Muscle layer of colon (tissue), 2 donors: ENCODE results near the gene ANXA1.
"Not testable (repeated sequence)": the region's sequence is repeated elsewhere in the genome, so short reads cannot be mapped to it uniquely, and the experiment has no call there.

Source experiments
- H3K27ac ChIP-seq: one replicate; pipeline ENCODE4 v1.7.0; 2013; ENCODE audit warnings: low read depth, mild to moderate bottlenecking, low read length, moderate library complexity
- H3K27me3 ChIP-seq, 2 donors: one replicate each; pipeline ENCODE4 v1.7.0; 2013; ENCODE audit warnings: low read length in 2 of 2, mild to moderate bottlenecking in 2 of 2; ENCODE audit not compliant: insufficient read depth in 2 of 2, control insufficient read depth in 1 of 2
- H3K36me3 ChIP-seq: one replicate; pipeline ENCODE4 v1.7.0; 2013; ENCODE audit warnings: mild to moderate bottlenecking, low read length; ENCODE audit not compliant: insufficient read depth
- H3K4me1 ChIP-seq: one replicate; pipeline ENCODE4 v1.7.0; 2013; ENCODE audit warnings: mild to moderate bottlenecking, low read length; ENCODE audit not compliant: insufficient read depth
- H3K4me3 ChIP-seq, 2 donors: one replicate each; pipeline ENCODE4 v1.7.0; 2013; ENCODE audit warnings: low read length in 2 of 2, low read depth in 1 of 2, mild to moderate bottlenecking in 1 of 2, moderate library complexity in 1 of 2
- H3K9ac ChIP-seq: one replicate; pipeline ENCODE4 v1.7.0; 2013; ENCODE audit warnings: low read length
- H3K9me3 ChIP-seq: one replicate; pipeline ENCODE4 v1.7.0; 2013; ENCODE audit warnings: mild to moderate bottlenecking, low read length
- donor health status: abdominal sarcoma.
- donor health status: Adenocarcinoma of cecum.

ANXA1 gene

DNA sequence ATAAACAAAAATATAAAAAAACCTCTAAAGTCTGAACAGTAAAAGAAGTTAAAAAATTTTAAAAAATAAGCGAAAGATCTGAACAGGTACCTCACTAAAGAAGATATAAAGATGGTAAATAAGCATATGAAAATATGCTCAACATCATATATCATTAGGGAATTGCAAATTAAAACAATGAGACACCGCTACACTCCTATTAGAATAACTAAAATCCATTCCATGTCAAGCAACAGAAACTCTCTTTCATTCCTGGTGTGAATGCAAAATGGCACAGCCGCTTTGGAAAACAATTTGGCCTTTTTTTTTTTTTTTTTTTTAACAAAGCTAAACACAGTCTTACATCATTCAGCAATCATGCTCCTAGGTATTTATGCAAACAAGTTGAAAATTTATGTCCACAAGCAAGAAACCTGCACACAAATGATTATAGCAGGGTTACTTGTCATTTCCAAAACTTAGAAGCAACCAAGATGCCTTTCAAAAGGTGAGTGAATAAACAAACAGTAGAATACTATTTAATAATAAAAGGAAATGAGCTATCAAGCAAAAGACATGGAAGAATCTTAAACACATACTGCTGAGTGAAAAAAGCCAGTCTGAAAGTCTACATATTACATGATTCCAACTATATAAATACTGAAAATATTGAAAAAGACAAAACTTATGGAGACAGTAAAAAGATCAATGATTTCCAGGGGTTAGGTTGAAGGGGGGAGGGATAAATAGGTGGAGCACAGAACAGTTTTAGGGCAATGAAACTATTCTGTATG, 22.1 kb downstream of the ANXA1 start:
- Histone ChIP-seq H3K9ac (no peak overlapping the region), H3K4me1 (no peaks in the 10 kb centered on the region), H3K4me3 (no peak overlapping the region), H3K27me3 (no peaks in the 10 kb centered on the region), H3K9me3 (no peaks in the 10 kb centered on the region), H3K27ac (no peak overlapping the region), H3K36me3 (peaks cover under 1% of the 10 kb centered on the region)

GRCh38 chr9:73174330-73174980, 22.8 kb downstream of the ANXA1 start:
- Histone ChIP-seq H3K9ac (no peak overlapping the region), H3K27ac (no peak overlapping the region)

GRCh38 chr9:73176450-73176875, 24.8 kb downstream of the ANXA1 start:
- no peak overlapping the region for H3K4me3 ChIP-seq
- no peak overlapping the region for H3K27ac ChIP-seq
- H3K9me3 ChIP-seq = no peaks in the 10 kb centered on the region
- no peak overlapping the region for H3K9ac ChIP-seq
- no peaks in the 10 kb centered on the region for H3K27me3 ChIP-seq
- H3K4me1 ChIP-seq = peaks cover 5% of the 10 kb centered on the region
- no peaks in the 10 kb centered on the region for H3K36me3 ChIP-seq

More at GRCh38 chr9:73174330-73174980, 22.8 kb downstream of the ANXA1 start:
- H3K36me3 ChIP-seq = no peaks in the 10 kb centered on the region
- H3K27me3 ChIP-seq = no peaks in the 10 kb centered on the region
- H3K9me3 ChIP-seq = no peaks in the 10 kb centered on the region
- H3K4me3 ChIP-seq = no peak overlapping the region
- H3K4me1 ChIP-seq = no peaks in the 10 kb centered on the region

GRCh38 chr9:73178044-73178443, 26.4 kb downstream of the ANXA1 start:
- Histone ChIP-seq H3K4me3 (no peak overlapping the region), H3K27me3 (no peaks in the 10 kb centered on the region), H3K36me3 (no peaks in the 10 kb centered on the region), H3K4me1 (peaks cover 5% of the 10 kb centered on the region), H3K9me3 (no peaks in the 10 kb centered on the region), H3K27ac (no peak overlapping the region), H3K9ac (no peak overlapping the region)

DNA sequence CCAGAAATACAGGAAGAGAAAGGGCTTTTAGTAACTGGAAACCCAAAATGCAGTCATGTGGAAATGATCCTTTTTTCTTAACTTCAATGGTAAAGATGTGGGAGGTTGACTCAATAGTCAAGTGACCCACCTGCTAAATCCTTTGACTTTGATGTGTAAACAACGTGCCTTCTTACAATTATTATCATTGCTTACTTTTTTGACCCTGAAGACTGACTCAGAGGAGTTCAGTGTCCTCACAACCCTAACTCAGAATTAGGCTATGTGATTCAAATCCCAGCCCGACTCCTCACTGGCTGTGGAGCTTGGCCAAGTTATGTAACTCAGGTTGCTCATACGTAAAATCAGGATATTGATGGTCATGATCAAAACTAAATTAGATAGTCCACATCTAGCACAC, 27.9 kb downstream of the ANXA1 start:
- Histone ChIP-seq H3K4me1 (peaks cover 5% of the 10 kb centered on the region), H3K9me3 (no peaks in the 10 kb centered on the region), H3K4me3 (no peak overlapping the region), H3K27ac (no peak overlapping the region), H3K9ac (no peak overlapping the region), H3K27me3 (no peaks in the 10 kb centered on the region), H3K36me3 (no peaks in the 10 kb centered on the region)

DNA sequence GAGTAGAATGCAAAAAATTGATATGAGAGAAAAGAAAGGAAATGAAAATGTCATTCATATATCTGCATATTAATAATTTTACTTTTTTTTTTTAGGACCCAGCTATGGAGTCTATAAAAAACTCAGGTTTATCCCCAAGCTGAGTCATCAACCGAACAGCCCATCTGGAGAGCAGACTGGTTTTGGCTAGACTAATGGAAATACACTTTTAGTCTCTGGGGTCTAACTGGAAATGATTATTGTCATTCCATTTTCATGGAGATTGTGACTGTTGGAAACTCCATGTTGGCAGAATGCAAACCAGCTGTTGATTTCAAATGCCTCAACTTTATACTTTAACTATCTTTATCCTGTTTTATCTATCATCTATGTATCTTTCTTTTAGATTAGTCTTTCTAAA, 28.7 kb downstream of the ANXA1 start:
- Histone ChIP-seq H3K9me3 (no peaks in the 10 kb centered on the region), H3K27me3 (no peaks in the 10 kb centered on the region), H3K4me3 (no peak overlapping the region), H3K27ac (no peak overlapping the region), H3K4me1 (peaks cover 5% of the 10 kb centered on the region), H3K9ac (no peak overlapping the region), H3K36me3 (no peaks in the 10 kb centered on the region)

- Histone ChIP-seq H3K9me3 (no peaks in the 10 kb centered on the region), H3K4me3 (no peak overlapping the region), H3K36me3 (no peaks in the 10 kb centered on the region), H3K9ac (no peak overlapping the region), H3K27ac (no peak overlapping the region), H3K27me3 (no peaks in the 10 kb centered on the region), H3K4me1 (peaks cover 5% of the 10 kb centered on the region)
Measured at GRCh38 chr9:73182928-73183327, 31.3 kb downstream of the ANXA1 start.

GRCh38 chr9:73183428-73183827, 31.8 kb downstream of the ANXA1 start:
- Histone ChIP-seq H3K9me3 (no peaks in the 10 kb centered on the region), H3K9ac (no peak overlapping the region), H3K27ac (no peak overlapping the region), H3K4me3 (no peak overlapping the region), H3K27me3 (no peaks in the 10 kb centered on the region), H3K4me1 (peaks cover 5% of the 10 kb centered on the region), H3K36me3 (no peaks in the 10 kb centered on the region)

DNA sequence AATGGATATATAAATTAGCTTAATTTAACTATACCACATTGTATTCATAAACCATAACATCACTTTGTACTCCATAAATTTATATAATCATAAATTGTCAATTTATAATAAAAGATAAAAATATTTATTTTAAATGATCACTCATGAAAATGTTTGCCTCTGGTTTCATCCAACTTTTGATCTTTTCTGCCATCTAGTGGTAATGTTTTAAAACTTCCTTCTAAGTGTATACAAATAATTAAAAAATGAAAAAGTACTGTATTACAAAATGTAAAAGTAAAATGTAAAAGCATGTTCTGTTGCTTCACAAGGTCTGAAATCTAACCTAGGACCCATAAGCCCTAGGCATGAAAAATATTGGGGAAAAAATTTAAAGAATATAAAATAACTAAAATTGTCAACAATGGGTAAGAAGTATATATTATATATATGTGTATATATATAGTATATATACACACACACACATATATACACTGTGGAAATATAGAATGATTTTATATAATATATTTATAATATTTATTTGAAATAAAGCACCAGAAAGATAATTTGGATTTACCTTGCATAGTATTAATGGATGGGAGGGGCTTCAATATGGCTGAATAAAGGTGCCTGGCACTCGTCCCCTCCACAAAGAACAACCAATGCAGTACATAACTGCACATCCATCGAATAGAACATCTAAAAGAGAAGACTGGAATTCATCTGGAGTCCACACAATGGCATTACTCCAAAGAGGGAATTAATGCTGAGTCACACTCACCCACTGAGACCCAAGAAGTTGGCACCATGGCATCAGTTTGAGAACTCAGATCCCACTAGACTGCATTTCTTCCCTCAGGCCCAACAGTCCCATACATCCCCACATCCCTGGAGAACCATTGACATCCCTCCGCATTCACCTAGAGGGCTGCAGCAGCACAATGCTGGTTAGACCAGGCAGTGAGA, 32.5 kb downstream of the ANXA1 start:
- Histone ChIP-seq H3K27me3 (no peaks in the 10 kb centered on the region), H3K9me3 (no peaks in the 10 kb centered on the region), H3K4me1 (peaks cover 5% of the 10 kb centered on the region), H3K9ac (no peak overlapping the region), H3K36me3 (no peaks in the 10 kb centered on the region), H3K4me3 (no peak overlapping the region), H3K27ac (no peak overlapping the region)

DNA sequence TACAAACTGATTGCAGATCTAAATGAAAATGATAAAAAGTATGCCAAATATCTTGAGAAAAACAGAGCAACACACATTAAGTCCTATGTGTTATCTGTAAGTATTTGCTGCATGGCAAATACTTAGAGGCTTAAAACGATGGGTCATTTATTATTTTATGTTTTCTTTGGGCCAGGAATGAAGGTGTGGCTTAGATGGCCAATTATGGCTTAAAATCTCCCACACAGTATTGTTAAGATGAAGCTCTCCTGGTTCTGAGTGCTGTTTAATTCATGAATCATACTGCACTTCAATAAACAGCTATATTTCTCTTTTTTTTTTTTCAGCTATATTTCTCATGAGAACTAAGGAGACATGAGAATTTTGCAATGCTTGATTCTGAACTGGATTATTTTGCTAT, 39.4 kb downstream of the ANXA1 start:
- H3K4me3 ChIP-seq, H3K9me3 ChIP-seq, H3K27me3 ChIP-seq, H3K27ac ChIP-seq, H3K9ac ChIP-seq, H3K4me1 ChIP-seq, H3K36me3 ChIP-seq: not testable (repeated sequence)

- Histone ChIP-seq H3K27me3 (no peaks in the 10 kb centered on the region), H3K36me3 (no peaks in the 10 kb centered on the region), H3K4me1 (no peaks in the 10 kb centered on the region), H3K27ac (no peak overlapping the region), H3K9me3 (no peaks in the 10 kb centered on the region), H3K4me3 (no peak overlapping the region), H3K9ac (no peak overlapping the region)
Measured at GRCh38 chr9:73194284-73194683, 42.6 kb downstream of the ANXA1 start.
